ENCODE results near the gene CCDC85A. TPM values are rescaled to one million over a fixed set of nuclear protein-coding genes. Genes with fewer than 3 reads are reported as not detected.

CCDC85A gene
- total RNA-seq, 1 donor from 2014 or later: 1.7 TPM

- no peak overlapping the region for H3K4me3 Mint-ChIP-seq (ENCODE audit: unreplicated experiment)
- no peak for TF ChIP-seq CTCF (IDR thresholded peaks at IDR 0.05)
- H3K4me1 Mint-ChIP-seq (ENCODE audit: unreplicated experiment): peaks cover 7% of the 10 kb centered on the region
- H3K36me3 Mint-ChIP-seq (ENCODE audit: unreplicated experiment): no peaks in the 10 kb centered on the region
- no peak overlapping the region for H3K27ac Mint-ChIP-seq (ENCODE audit: unreplicated experiment)
- no peaks in the 10 kb centered on the region for H3K27me3 Mint-ChIP-seq (ENCODE audit: unreplicated experiment)
- no peak for DNase-seq (ENCODE audit: extremely low spot score, unreplicated experiment)
- no peaks in the 10 kb centered on the region for H3K9me3 Mint-ChIP-seq (ENCODE audit: unreplicated experiment)
Measured at GRCh38 chr2:56231361-56231760, 47.6 kb downstream of the CCDC85A start.

DNA sequence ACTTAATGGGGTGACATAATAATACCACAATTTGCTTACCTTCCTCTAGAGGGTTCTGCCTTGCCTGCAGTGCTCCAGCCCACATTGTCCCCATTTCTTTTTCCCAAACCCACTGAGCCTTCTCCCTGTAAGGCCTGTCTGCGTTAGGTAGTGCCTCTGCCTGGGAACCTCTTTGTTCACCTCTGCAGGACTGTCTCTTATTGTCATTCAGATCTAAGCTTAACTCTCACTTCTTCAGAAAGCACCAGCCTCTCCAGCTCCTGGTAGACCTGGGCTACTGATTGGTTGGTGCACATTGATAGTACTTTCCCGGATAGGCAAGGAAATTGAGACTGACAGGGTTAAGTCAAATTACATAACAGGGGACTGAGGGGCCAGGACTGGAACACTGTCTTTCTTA, 49.1 kb downstream of the CCDC85A start:
- H3K27ac Mint-ChIP-seq (ENCODE audit: unreplicated experiment): no peak overlapping the region
- H3K36me3 Mint-ChIP-seq (ENCODE audit: unreplicated experiment): no peaks in the 10 kb centered on the region
- H3K4me1 Mint-ChIP-seq (ENCODE audit: unreplicated experiment): peaks cover 2% of the 10 kb centered on the region
- no peak for TF ChIP-seq CTCF (IDR thresholded peaks at IDR 0.05)
- no peaks in the 10 kb centered on the region for H3K27me3 Mint-ChIP-seq (ENCODE audit: unreplicated experiment)
- no peak for DNase-seq (ENCODE audit: extremely low spot score, unreplicated experiment)
- no peaks in the 10 kb centered on the region for H3K9me3 Mint-ChIP-seq (ENCODE audit: unreplicated experiment)
- no peak overlapping the region for H3K4me3 Mint-ChIP-seq (ENCODE audit: unreplicated experiment)

- Mint-ChIP-seq H3K27ac (ENCODE audit: unreplicated experiment) (no peak overlapping the region), H3K4me1 (ENCODE audit: unreplicated experiment) (peaks cover 3% of the 10 kb centered on the region), H3K36me3 (ENCODE audit: unreplicated experiment) (no peaks in the 10 kb centered on the region), H3K4me3 (ENCODE audit: unreplicated experiment) (no peak overlapping the region), H3K27me3 (ENCODE audit: unreplicated experiment) (no peaks in the 10 kb centered on the region), H3K9me3 (ENCODE audit: unreplicated experiment) (no peaks in the 10 kb centered on the region)
- TF ChIP-seq CTCF (IDR thresholded peaks at IDR 0.05): no peak
- no peak for DNase-seq (ENCODE audit: extremely low spot score, unreplicated experiment)
Measured at GRCh38 chr2:56234241-56234640, 50.5 kb downstream of the CCDC85A start.

DNA sequence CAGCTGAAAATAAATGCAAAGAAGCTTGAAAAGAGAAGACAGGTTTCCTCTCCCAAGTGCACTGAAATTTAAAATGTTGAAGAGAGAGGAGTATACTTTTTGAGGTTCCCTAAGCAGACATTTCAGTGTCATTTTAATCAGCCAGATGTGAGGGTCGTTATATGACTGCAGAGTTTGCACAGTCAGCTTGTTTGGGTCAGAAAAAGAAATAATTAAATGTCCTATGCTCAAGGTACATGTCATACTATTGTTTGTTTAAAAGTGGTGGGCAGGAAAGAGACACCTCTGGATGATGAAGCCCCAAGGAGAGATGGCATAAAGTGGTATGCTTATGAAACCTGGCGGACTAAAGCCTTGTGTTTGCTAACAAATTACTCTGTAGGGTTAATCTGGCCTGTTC, 55.2 kb downstream of the CCDC85A start:
- no peak for DNase-seq (ENCODE audit: extremely low spot score, unreplicated experiment)
- TF ChIP-seq CTCF (IDR thresholded peaks at IDR 0.05): no peak
- no peaks in the 10 kb centered on the region for H3K27me3 Mint-ChIP-seq (ENCODE audit: unreplicated experiment)
- no peak overlapping the region for H3K27ac Mint-ChIP-seq (ENCODE audit: unreplicated experiment)
- H3K4me3 Mint-ChIP-seq (ENCODE audit: unreplicated experiment): no peak overlapping the region
- no peaks in the 10 kb centered on the region for H3K36me3 Mint-ChIP-seq (ENCODE audit: unreplicated experiment)
- peaks cover 5% of the 10 kb centered on the region for H3K4me1 Mint-ChIP-seq (ENCODE audit: unreplicated experiment)
- peaks cover 16% of the 10 kb centered on the region for H3K9me3 Mint-ChIP-seq (ENCODE audit: unreplicated experiment)

GRCh38 chr2:56239437-56239836, 55.6 kb downstream of the CCDC85A start:
- H3K27me3 Mint-ChIP-seq (ENCODE audit: unreplicated experiment): no peaks in the 10 kb centered on the region
- DNase-seq (ENCODE audit: extremely low spot score, unreplicated experiment): no peak
- H3K27ac Mint-ChIP-seq (ENCODE audit: unreplicated experiment): no peak overlapping the region
- H3K4me3 Mint-ChIP-seq (ENCODE audit: unreplicated experiment): no peak overlapping the region
- H3K36me3 Mint-ChIP-seq (ENCODE audit: unreplicated experiment): no peaks in the 10 kb centered on the region
- TF ChIP-seq CTCF (IDR thresholded peaks at IDR 0.05): no peak
- H3K9me3 Mint-ChIP-seq (ENCODE audit: unreplicated experiment): peaks cover 16% of the 10 kb centered on the region
- H3K4me1 Mint-ChIP-seq (ENCODE audit: unreplicated experiment): peaks cover 5% of the 10 kb centered on the region

All from osteocyte (in vitro differentiated cells).